Measurements from ENCODE around the gene PEAK1. TPM values are rescaled to one million over a fixed set of nuclear protein-coding genes. Genes with fewer than 3 reads are reported as not detected.

PEAK1 gene
- total RNA-seq, 1 donor from 2014 or later: 66.6 TPM

GRCh38 chr15:77068633-77069032 lies 351.3 kb downstream of the PEAK1 start:
- intact Hi-C loops (cut with DNase I): no loop called here
- DNase-seq (ENCODE audit: missing footprints) (no peak), ATAC-seq (no peak)

DNA sequence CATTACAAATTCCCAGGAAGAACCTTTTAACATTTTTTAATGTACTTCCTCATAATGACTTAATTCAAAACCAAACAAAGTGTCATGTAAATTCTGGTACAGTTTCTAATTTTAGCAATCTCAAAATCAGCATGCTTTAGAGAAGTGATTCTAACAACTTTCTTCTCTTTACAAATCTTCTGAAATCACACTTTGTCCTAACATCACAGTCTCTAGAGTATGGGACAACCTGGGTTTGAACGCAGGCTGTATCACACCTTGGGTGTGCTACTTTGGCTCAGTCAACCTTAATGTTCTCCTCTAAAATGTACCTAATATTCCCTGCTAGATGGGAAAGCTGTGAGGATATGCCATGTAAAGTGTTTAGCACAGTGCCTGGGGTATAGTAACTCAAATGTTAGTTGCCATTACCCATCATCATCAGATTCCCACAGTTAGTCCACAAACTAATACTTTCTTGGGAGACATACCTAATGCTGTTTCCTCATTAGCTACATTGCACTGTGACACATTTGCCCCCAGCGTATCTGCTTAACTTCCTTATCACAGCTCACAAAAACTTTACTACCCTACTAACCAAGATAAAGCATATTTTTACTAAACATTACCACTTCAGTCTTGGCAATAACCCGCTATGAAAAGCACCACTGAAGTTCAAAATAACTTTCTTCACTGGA lies 352.1 kb downstream of the PEAK1 start:
- intact Hi-C loops (cut with DNase I): no loop called here
- ATAC-seq (no peak), DNase-seq (ENCODE audit: missing footprints) (no peak)

DNA sequence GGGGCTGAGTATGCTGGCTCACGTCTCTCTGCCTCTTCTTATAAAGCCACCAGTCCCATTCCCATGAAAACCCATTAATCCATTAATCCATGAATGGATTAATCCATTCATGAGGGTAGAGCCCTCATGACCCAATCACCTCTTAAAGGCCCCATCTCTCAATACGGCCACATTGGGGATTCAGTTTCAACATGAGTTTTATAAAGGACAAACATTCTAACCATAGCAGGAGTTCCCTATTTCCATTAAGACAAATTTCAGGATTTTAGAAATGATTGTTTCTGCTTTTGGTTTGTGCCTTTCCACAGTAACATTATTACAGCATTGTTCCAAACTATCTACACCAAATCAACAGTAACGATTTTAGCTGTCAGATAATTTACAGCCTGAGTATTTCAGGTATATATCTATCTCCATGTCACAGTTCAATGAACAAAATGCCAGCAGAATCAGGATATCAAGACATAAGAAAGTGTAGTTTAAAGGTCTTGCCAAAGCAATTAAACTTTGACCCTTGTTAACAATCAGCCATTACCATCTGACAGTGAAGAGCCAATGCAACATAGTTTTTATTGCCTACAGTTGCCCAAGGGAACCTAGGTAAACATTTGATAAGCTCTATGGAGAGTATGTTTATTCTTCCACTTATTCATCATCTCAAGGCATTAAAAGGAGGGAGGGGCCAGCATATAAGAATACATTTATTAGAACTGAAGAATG lies 352.8 kb downstream of the PEAK1 start:
- intact Hi-C loops (cut with DNase I): no loop called here
- DNase-seq (ENCODE audit: missing footprints): no peak
- no peak for ATAC-seq

DNA sequence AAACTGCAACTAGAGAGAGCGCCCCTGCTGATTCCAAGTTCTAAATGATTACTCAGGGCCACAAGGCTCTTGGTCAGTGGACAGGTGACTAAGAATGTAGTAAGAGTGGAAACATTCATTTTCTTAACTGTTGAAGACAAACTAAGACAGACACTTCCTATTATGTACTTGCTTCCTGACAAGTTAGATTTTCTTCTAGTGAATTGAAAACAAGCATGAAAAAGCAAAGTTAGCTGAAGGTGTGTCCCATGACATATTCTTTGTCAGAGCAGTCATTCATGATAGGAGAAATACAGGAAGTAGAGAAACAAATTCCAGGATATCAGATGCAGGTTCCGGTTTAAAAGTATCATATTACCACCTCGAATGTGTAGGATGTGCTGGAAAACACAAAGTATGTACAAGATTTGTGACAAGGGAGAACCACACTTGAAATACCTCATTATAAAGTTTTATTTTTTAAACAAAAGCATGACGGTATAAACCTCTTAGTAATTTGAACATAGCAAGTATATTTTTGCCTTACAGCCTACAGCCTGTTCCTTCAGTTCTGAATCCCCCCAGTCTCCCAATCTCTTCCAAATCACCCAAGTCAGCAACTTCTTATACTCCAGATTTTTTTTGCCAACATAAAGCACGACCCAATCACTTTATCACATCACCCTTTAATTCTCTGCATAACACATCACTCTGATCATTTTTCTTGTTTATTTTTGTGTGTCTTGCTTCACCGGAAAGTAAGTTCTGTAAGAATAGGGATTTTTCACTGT lies 355.2 kb downstream of the PEAK1 start:
- no peak for DNase-seq (ENCODE audit: missing footprints)
- intact Hi-C loops (cut with DNase I): no loop called here
- ATAC-seq: no peak

- ATAC-seq (no peak), DNase-seq (ENCODE audit: missing footprints) (no peak)
- intact Hi-C loops (cut with DNase I): no loop called here
These were observed 355.8 kb downstream of the PEAK1 start for GRCh38 chr15:77064063-77064462.

DNA sequence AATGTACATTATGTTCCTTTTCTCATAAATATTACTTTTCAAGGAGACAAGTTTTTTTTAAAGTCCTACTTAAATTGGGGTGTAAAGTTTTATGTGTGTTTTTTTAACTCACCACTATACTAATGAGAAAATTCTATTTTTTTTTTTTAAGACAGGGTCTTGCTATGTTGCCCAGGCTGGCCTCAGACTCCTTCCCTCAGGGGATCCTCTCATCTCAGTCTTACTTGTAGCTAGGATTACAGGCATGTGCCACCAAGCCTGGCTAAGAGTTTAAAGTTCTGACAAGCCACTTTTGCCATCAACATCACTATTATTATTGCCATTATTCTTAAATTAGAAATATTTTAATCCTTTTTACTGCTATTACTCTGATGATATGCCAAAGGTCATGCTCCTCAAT lies 356.7 kb downstream of the PEAK1 start:
- ATAC-seq (no peak), DNase-seq (ENCODE audit: missing footprints) (no peak)
- intact Hi-C loops (cut with DNase I): no loop called here

DNA sequence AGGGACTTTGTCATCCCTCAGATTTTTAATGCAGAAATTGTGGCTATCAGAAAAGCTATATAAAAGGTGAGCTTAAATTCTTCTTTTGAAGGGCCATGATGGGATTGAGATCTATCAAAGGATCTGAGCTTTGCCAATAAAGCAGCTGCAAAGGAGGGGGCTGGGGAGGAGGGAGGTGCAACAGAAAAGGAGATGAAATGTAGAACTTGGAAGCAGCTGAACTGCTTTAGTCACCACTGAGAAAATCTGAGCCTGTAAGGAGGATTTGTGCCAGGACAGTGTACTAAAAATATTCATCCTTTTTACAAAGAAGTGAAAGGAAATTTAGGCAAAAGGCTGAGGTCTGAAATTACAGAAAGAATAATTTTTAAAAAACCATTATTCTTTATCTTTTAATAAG lies 359.4 kb downstream of the PEAK1 start:
- DNase-seq (ENCODE audit: missing footprints) (no peak), ATAC-seq (peak; percentile 87)
- intact Hi-C loops (cut with DNase I): no loop called here

DNA sequence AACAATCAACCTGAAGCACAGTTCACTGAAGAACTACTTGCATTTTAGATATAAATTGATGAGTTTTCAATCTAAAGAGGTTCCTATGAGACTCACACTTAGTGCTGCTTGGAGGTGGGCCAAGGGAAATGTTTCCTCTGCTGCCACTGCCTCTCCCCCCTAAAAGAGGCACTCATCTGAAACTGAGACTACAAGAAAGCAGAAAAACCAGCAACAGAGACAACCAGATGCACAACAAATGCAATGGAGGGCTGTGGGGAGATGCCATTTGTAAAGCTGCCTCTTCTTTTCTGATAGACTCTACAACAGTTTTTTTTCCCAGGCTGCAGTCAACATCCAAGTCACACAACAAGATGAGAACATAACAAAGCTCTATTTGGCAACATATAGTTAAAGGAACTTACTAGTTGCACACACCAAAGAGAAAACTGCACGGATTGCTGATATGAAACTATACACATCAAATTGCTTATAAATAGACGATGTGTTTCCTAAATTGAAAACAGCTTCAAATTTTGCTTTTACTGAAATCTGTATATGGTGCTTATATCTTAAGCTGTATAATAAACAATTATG lies 360.0 kb downstream of the PEAK1 start:
- intact Hi-C loops (cut with DNase I): no loop called here
- ATAC-seq (no peak), DNase-seq (ENCODE audit: missing footprints) (no peak)

DNA sequence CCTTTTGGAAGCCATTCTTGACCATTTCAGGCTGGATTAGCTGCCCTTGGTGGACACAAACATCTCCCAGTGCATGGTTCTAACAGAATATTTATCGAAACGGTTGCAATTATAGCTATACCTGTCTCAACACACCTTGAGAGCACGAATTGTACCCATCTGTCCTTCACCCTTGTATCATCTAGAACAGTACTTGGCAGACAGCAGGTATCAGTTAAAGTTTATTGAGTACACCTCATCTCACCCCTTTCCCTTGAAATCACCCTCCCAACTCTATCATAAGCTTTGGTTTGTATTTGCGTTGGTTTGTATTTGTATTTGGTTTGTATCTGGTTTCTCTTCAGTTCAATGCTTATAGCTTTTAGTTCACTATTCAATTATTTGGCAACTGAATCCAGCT lies 361.4 kb downstream of the PEAK1 start:
- DNase-seq (ENCODE audit: missing footprints) (no peak), ATAC-seq (no peak)
- intact Hi-C loops (cut with DNase I): no loop called here

GRCh38 chr15:77057685-77058084 lies 362.2 kb downstream of the PEAK1 start:
- no peak for ATAC-seq
- intact Hi-C loops (cut with DNase I): no loop called here
- no peak for DNase-seq (ENCODE audit: missing footprints)

- ATAC-seq (no peak), DNase-seq (ENCODE audit: missing footprints) (no peak)
- intact Hi-C loops (cut with DNase I): no loop called here
These were observed 362.8 kb downstream of the PEAK1 start for GRCh38 chr15:77057072-77057471.

- DNase-seq (ENCODE audit: missing footprints): no peak
- ATAC-seq: no peak
- intact Hi-C loops (cut with DNase I): no loop called here
These were observed 366.2 kb downstream of the PEAK1 start for GRCh38 chr15:77053709-77054108.

- ATAC-seq: no peak
- intact Hi-C loops (cut with DNase I): no loop called here
These were observed 367.3 kb downstream of the PEAK1 start for GRCh38 chr15:77052556-77052955.

More at GRCh38 chr15:77052556-77052955, 367.3 kb downstream of the PEAK1 start:
- no peak for DNase-seq (ENCODE audit: missing footprints)

Other genes starting within 250 kb of the PEAK1 start
- gene HMG20A, start 784 bp upstream of the PEAK1 start, total RNA-seq: 30.1 TPM
- gene LINGO1, start 212.8 kb upstream of the PEAK1 start, total RNA-seq: 0.78 TPM